BJ (cell line): ENCODE results near the gene NMRK2. TPM values are rescaled to one million over a fixed set of nuclear protein-coding genes. Genes with fewer than 3 reads are reported as not detected.

Source experiments
- CTCF ChIA-PET: fragments of 350-600 bp; formaldehyde crosslinking; extraction: SDS; loops from one replicate; lab custom pipeline; 2021; ENCODE audit warnings: antibody characterized with exemption, inconsistent platforms; lab: Yijun Ruan, JAX
- POLR2A ChIA-PET: fragments of 300-600 bp; sonication (Branson Sonifier 250); formaldehyde crosslinking; extraction: SDS; loops from one replicate; lab custom pipeline; 2021; ENCODE audit warnings: antibody characterized with exemption; lab: Charles Lee
- DNase-seq: peaks from one replicate; pipeline ENCODE4 v3.0.0-alpha.2; 2011; ENCODE audit warnings: low read depth
- H3K27me3 ChIP-seq: 2 replicates; pipeline ENCODE4 v1.6.0; 2011; ENCODE audit warnings: low read length; ENCODE audit not compliant: control insufficient read depth, insufficient read depth
- H3K36me3 ChIP-seq: 2 replicates; pipeline ENCODE4 v1.5.1; 2011; ENCODE audit warnings: low read length; ENCODE audit not compliant: control insufficient read depth, insufficient read depth
- H3K4me3 ChIP-seq: 2 replicates; pipeline ENCODE4 v1.5.1; 2011; ENCODE audit warnings: low read depth, mild to moderate bottlenecking, control low read depth, low read length
- polyA plus RNA-seq: library from polyadenylated mRNA; depleted of rRNA; stranded (reverse); fragments of >200 nt; gene quantifications from 2 replicates; pipeline ENCODE4 v1.2.3, GENCODE V29; 2011
- TF ChIP-seq, protein P1 (sequence below): IDR thresholded peaks from 2 replicates; pipeline ENCODE4 v1.5.1; 2011; ENCODE audit warnings: low read depth, mild to moderate bottlenecking, control low read depth, inconsistent platforms, low read length, moderate library complexity; ENCODE audit not compliant: insufficient read depth

The NMRK2 gene
- polyA plus RNA-seq, 1 experiment, result not detected

DNA sequence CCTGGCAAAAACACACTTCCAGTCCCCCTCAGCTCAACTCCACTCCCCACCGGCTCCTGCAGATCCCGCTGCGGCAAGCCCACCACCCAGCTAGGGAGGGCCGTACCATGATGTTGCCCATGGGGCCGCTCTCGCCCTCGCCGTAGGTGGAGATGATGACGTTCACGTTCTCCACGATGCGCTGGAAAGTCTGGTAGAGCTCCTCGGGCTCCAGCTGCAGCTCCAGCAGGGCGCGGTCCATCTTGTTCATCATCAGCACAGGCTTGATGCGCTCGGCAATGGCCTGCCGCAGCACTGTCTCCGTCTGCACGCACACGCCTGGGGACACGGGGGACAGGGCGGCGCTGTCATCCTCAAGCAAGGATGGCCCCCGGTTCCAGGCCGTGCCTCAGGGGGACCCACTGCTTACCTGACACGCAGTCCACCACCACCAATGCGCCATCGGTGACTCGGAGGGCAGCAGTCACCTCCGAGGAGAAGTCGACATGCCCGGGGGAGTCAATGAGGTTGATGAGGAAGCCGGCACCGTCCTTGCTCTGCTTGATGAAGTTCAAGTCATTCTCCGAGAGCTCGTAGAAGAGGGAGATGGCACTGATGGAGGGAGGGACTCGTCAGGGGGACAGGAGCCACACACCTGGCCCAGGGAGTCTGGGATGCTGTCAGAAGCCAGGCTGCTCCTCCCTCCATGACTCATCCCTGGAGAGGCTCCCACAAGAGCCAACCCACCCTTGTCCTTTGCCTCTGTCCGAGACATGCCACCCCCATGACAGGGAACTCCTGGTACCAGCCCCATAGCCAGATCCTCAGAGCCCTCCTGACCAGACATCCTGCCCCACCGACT is 50.1 kb downstream of the NMRK2 start:
- Histone ChIP-seq H3K4me3 (peak overlapping the region; percentile 68), H3K27me3 (no peaks in the 10 kb centered on the region), H3K36me3 (peaks cover 58% of the 10 kb centered on the region)
- TF ChIP-seq, protein P1, sequence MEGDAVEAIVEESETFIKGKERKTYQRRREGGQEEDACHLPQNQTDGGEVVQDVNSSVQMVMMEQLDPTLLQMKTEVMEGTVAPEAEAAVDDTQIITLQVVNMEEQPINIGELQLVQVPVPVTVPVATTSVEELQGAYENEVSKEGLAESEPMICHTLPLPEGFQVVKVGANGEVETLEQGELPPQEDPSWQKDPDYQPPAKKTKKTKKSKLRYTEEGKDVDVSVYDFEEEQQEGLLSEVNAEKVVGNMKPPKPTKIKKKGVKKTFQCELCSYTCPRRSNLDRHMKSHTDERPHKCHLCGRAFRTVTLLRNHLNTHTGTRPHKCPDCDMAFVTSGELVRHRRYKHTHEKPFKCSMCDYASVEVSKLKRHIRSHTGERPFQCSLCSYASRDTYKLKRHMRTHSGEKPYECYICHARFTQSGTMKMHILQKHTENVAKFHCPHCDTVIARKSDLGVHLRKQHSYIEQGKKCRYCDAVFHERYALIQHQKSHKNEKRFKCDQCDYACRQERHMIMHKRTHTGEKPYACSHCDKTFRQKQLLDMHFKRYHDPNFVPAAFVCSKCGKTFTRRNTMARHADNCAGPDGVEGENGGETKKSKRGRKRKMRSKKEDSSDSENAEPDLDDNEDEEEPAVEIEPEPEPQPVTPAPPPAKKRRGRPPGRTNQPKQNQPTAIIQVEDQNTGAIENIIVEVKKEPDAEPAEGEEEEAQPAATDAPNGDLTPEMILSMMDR, result no peak
- no peak for DNase-seq
- POLR2A ChIA-PET, result interaction anchor here (0.6 to 1.9 kb wide), 2 partner anchors 12 to 14 kb away, joined by 3 to 9 read pairs; partner anchors contain the start of gene DAPK3
- CTCF ChIA-PET, result interaction anchor here (0.9 to 2.6 kb wide), 4 partner anchors 10 to 221 kb away, joined by 3 to 10 read pairs (median 6); partner anchors contain the start of gene DAPK3

DNA sequence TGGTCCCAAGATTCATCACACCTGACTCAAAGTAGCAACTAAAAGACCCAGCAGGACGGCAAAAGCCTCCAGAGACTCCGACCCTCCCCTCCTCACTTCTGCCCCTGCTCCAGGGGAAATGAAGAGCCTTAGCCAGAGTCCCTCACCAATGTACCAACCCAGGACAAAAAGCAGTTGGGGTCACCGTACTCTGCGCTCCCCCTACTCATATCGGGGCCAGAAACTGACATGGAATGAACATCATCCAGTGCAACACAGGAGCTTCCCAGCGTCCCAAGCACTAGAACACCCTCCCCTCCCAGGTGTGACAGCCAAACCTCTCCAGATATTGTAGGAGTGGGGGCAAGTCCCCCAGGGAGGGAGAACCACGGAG is 50.7 kb downstream of the NMRK2 start:
- ChIA-PET CTCF (interaction anchor here (1.4 to 2.6 kb wide), 3 partner anchors 12 to 220 kb away, joined by 4 to 10 read pairs (median 8); partner anchors contain the start of gene DAPK3), POLR2A (interaction anchor here (1.7 to 2.5 kb wide), 2 partner anchors 13 to 15 kb away, joined by 6 to 18 read pairs; partner anchors contain the start of gene DAPK3)
- peaks cover 54% of the 10 kb centered on the region for H3K36me3 ChIP-seq
- no peak for DNase-seq
- H3K27me3 ChIP-seq, result no peaks in the 10 kb centered on the region
- TF ChIP-seq, protein P1, result no peak
- peak overlapping the region; percentile 68 for H3K4me3 ChIP-seq

DNA sequence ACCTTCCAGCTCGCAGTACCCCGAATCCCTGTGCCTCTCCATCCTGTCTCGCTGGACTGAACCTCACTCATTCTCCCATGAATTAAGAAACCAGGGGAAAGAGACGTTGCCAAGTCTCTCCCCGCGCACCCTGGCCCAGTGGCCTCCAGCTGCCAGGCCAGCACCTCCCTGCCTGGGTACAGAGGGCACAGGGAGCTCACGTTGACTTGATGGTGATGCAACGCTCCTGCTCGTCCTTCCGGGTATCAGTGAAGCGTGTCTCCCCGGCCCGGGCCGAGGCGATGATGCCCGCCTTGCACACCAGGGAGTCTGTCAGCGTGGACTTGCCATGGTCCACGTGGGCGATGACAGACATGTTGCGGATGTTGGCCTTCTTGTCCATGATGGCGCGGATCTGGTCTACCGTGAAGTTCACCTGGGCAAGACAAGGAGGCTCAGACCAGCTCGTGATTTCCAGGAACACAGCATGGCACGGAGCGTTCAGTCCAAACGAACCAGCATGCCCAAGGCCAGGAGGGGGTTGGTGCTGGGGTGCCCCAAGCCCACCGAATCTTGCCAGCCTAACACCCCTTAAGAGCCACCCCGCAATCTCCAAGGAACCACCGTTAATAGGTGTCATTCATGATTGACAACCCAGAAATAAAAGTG is 51.2 kb downstream of the NMRK2 start:
- DNase-seq, result no peak
- Histone ChIP-seq H3K27me3 (no peaks in the 10 kb centered on the region), H3K36me3 (peaks cover 52% of the 10 kb centered on the region), H3K4me3 (peak overlapping the region; percentile 68)
- ChIA-PET POLR2A (interaction anchor here (1.7 to 2.5 kb wide), 2 partner anchors 13 to 15 kb away, joined by 6 to 18 read pairs; partner anchors contain the start of gene DAPK3), CTCF (interaction anchor here (1.4 to 2.6 kb wide), 5 partner anchors 12 to 220 kb away, joined by 4 to 10 read pairs (median 8); partner anchors contain the start of gene DAPK3)
- TF ChIP-seq, protein P1, result no peak

DNA sequence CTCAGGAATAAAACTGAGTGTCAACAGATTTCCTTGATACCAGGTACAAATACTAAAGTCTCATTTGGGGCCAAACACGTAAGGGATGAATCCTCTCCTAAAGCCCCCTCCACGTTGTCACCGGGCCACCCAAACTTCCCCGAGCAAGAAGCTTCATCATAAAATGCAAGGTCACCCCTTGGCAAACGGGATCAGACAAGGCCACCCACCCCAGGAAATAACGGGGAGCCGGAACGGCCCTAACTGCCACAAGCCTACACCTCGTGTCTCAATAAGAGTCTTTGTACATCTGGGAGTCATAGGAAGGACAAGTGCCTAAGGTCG is 51.7 kb downstream of the NMRK2 start:
- TF ChIP-seq, protein P1, result no peak
- ChIA-PET POLR2A (interaction anchor here (1.7 to 2.5 kb wide), 2 partner anchors 14 to 16 kb away, joined by 6 to 18 read pairs; partner anchors contain the start of gene DAPK3), CTCF (interaction anchor here (1.4 to 2.6 kb wide), 5 partner anchors 13 to 219 kb away, joined by 4 to 10 read pairs (median 8); partner anchors contain the start of gene DAPK3)
- Histone ChIP-seq H3K4me3 (peak overlapping the region; percentile 68), H3K27me3 (no peaks in the 10 kb centered on the region), H3K36me3 (peaks cover 47% of the 10 kb centered on the region)
- DNase-seq, result no peak
